ENCODE data around the gene RNLS.

GRCh38 chr10:88245974-88246511, 337.1 kb downstream of the RNLS start:
- TF ChIP-seq CTCF (IDR thresholded peaks at IDR 0.05; ENCODE audit: low read depth, low read length), result no peak
- no peak for TF ChIP-seq MAX (IDR thresholded peaks at IDR 0.05; ENCODE audit: low read depth, low read length)
